ENCODE results near the gene PTPRN2.

DNA sequence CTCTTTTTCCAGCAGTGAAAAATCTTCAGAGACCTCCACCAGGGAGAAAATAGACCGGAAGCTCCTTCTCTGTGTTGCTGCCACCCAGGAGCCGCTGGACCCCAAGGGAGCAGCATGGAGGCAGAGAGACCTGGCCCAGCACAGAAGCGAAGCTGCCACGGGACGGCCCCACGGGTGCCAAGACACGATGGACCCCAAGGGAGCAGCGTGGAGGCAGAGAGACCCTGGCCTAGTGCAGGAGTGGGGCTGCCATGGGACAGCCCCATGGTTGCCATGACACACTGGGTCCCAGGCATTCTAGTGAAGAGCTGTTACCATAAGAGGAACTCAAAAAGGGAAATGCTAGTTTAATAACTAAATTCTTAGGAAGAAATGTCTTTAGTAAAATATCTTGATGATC lies 186.3 kb downstream of the PTPRN2 start:
- TF ChIP-seq ZSCAN30 (CRISPR knock-in tag; IDR thresholded peaks at IDR 0.05) (no peak), POLR2A (IDR thresholded peaks at IDR 0.05; ENCODE audit: insufficient read depth in 1 of 2, low read depth in 2 of 2, low read length in 2 of 2) (no peak), MAFF (IDR thresholded peaks at IDR 0.05; ENCODE audit: low read depth, low read length) (no peak), SP1 (IDR thresholded peaks at IDR 0.05) (no peak), SP1 (CRISPR knock-in tag; IDR thresholded peaks at IDR 0.05) (no peak), RBM22 (optimal IDR thresholded peaks at IDR 0.05; ENCODE audit: low read length) (no peak), ZFAT (CRISPR knock-in tag; conservative IDR thresholded peaks at IDR 0.05) (no peak), ELK4 (CRISPR knock-in tag; IDR thresholded peaks at IDR 0.05; ENCODE audit: borderline replicate concordance) (no peak), ZFX (CRISPR knock-in tag; IDR thresholded peaks at IDR 0.05; ENCODE audit: low read depth) (no peak), HNRNPH1 (optimal IDR thresholded peaks at IDR 0.05; ENCODE audit: low read depth, low read length) (no peak), SRSF1 (optimal IDR thresholded peaks at IDR 0.05; ENCODE audit: low read depth, low read length) (no peak)
- TF ChIP-seq, protein P1, sequence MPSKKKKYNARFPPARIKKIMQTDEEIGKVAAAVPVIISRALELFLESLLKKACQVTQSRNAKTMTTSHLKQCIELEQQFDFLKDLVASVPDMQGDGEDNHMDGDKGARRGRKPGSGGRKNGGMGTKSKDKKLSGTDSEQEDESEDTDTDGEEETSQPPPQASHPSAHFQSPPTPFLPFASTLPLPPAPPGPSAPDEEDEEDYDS (CRISPR knock-in tag; IDR thresholded peaks at IDR 0.05) = no peak
- TF ChIP-seq, protein P2, sequence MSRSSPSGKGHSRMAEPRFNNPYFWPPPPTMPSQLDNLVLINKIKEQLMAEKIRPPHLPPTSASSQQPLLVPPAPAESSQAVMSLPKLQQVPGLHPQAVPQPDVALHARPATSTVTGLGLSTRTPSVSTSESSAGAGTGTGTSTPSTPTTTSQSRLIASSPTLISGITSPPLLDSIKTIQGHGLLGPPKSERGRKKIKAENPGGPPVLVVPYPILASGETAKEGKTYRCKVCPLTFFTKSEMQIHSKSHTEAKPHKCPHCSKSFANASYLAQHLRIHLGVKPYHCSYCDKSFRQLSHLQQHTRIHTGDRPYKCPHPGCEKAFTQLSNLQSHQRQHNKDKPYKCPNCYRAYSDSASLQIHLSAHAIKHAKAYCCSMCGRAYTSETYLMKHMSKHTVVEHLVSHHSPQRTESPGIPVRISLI (CRISPR knock-in tag; IDR thresholded peaks at IDR 0.05; ENCODE audit: borderline replicate concordance) = no peak
